SW 1271 (cell line): Measurements from ENCODE around the gene LEFTY2.
A peak's percentile ranks its signal among the peaks of the same experiment; 100 is the strongest.
"Not testable (repeated sequence)": the region's sequence is repeated elsewhere in the genome, so short reads cannot be mapped to it uniquely, and the experiment has no call there.

ENCODE experiments used
- DNase-seq, 2 experiments: peaks; one replicate each; lab custom pipeline; 2025; lab: John Stamatoyannopoulos, UW

LEFTY2 gene, protein sequence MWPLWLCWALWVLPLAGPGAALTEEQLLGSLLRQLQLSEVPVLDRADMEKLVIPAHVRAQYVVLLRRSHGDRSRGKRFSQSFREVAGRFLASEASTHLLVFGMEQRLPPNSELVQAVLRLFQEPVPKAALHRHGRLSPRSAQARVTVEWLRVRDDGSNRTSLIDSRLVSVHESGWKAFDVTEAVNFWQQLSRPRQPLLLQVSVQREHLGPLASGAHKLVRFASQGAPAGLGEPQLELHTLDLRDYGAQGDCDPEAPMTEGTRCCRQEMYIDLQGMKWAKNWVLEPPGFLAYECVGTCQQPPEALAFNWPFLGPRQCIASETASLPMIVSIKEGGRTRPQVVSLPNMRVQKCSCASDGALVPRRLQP

DNA sequence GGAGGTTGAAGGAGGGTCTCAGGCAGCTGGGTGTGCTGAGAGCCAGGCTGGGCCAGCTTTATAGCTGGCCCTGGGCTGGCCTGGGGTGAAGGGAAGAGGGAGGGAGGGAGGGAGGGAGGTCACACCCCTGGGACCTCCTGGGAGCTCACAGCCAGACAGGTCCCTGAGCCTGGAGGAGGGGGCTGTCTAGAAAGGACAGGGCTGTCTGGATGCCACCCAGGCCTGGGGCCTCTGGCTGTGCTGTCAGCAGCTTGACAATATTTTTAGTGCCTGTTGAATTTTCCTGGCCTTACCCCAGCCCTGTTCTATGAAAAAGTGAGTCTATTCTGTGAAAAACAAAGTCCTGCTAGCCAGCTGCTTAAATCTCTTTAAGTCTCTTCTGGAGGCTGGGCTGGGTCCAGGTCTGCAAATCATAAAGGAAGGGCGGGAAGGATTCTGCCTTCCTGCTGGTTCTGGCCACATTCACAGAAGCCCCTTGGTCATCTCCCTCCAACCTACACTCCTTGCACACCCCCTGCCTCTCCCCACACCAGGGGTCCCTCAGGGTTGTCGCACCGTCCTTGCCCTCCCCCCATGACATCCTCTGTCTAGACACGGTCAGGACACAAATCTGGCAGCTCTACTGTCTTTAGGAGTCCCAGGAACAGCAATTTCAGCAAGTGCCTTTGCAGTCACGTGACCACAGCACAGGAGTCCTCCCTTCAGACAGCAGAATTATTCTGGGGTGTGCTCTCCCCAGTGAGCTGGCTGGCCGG, at the start of gene LEFTY2:
TSS of gene LEFTY2 (minus strand) at position 34 of the 755 bp plus-strand sequence. CDS start 80 bp downstream, outside the sequence.
- DNase-seq = no peak

DNA sequence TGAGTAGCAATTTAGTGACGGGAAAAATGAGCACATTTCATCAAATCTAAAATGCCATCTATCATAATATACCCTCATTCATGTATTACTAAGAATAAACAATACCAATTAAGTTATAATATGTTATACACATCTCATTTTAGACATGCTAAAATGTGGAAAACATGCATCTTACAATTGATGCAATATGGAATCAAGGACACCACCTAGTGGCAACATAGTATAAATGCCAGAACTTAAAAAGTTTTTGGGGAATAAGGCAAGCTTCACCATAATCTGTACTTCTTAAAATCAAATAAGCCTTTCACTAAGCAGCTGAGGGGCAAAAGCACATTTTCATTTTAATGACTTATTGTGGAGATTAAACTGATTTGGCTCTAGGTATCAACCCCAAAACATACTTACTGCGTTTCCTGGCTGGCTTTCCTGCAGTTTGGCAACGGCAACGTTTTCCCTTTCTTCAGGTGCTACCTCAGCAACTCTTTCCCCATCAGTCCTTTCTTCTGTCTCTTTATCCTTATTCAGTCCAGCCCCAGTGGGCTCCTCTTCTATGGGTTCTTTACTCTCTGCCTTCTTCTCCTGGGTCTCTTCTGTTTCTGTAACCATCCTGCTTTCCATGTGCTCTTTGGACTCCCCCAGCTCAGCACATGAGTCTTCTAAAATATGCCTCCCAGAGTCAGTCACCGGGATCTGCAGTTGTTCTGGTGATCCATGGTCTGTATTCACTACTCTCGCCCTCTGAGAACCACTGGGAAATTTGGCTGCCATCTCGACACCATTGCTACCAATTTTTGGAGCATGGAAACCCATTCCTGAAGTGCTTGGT, 46.7 kb upstream of the LEFTY2 start:
- peak in 1 of 2 experiments; percentile 26 for DNase-seq

DNA sequence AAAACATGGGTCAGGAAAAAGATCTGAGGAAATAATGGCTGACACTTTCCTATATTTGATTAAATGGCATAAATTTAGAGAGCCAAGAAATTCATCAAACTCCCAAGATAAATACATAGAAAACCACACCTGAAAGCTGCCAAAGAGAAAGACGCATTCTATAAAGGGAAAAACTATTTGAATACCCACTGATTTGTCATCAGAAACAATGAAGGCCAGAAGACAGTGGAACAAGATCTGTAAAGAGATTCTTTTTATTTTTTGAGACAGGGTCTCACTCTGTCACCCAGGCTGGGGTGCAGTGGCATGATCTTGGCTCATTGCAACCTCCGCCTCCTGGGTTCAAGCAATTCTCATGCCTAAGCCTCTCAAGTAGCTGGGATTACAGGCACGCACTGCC, 40.7 kb upstream of the LEFTY2 start:
- DNase-seq = no peak

- DNase-seq = no peak
These were observed 39.2 kb upstream of the LEFTY2 start for GRCh38 chr1:225980005-225980836.

GRCh38 chr1:225979421-225979820, 38.4 kb upstream of the LEFTY2 start:
- no peak for DNase-seq

- no peak for DNase-seq
These were observed 37.1 kb upstream of the LEFTY2 start for GRCh38 chr1:225977937-225978748.

DNA sequence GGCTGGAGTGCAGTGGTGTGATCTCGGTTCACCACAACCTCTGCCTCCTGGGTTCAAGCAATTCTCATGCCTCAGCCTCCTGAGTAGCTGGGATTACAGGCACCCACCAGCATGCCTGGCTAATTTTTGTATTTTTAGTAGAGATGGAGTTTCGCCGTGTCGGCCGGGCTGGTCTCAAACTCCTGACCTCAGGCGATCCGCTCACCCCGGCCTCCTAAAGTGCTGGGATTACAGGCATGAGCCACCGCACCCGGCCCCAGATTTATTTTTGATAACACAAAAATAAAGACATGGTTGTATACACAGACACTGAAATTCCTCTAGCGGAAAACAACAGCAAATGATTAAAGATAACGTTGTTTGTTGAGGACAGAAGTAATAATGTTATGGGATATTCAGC, 34.1 kb upstream of the LEFTY2 start:
- DNase-seq = not testable (repeated sequence)

GRCh38 chr1:225974454-225974853, 33.4 kb upstream of the LEFTY2 start:
- no peak for DNase-seq

DNA sequence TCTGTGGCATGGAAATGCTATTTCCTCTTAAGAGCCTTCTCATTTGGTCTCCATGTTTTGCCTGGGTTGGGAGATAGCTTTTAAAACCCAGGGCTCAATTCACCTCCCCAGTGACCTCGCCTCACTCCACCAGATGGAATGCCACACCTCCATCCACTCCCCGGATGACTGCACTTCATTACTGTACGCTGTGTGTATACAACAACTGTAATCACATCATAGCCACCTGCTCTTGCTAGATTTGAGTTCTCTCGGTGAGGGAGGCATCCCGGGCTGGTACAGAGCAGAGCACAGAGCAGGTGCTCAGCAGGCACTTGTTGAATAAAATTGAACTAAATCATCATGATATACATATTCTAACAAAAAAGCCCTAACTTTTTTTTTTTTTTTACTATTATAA, 32.1 kb upstream of the LEFTY2 start:
- no peak for DNase-seq

DNA sequence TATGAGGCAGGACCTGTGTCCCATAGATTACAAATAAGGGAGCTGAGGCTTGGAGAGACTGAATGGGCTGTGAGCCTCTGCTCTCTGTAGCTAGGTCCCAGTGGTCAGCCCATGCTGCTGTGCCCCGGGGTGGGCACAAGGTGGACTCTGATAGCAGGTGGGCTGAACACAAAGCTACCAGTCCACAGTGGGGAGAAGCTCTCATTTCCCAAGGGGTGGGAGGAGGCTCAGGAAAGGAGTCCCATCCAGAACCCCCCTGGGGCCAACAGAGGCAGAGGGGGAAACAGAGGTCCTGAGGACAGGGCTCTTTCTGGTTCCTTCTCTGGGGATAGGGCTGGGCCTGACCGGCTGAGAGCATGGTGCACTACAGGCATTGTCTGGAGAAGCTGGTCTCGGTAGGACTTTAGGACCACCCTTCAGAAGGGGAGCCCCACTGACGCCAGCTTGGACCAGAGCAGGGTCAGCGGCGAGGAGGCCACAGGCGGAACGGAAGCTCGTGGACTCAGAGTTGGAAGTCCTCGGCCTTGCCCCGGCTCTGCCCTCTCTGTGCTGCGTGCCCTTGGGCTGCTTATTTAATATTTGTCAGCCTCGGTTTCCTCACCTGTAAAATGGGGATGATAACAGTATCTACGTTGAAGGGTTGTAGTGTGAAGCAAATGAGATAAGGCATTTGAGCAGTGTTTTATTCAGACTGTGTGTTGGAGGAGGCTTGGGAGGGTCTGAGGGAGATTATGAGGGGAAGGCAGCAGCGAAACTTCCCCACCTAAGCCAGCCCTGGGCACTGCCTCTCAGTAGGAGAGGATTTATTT, 31.5 kb upstream of the LEFTY2 start:
- DNase-seq = no peak

GRCh38 chr1:225970592-225971157, 29.7 kb upstream of the LEFTY2 start:
- not testable (repeated sequence) for DNase-seq

DNA sequence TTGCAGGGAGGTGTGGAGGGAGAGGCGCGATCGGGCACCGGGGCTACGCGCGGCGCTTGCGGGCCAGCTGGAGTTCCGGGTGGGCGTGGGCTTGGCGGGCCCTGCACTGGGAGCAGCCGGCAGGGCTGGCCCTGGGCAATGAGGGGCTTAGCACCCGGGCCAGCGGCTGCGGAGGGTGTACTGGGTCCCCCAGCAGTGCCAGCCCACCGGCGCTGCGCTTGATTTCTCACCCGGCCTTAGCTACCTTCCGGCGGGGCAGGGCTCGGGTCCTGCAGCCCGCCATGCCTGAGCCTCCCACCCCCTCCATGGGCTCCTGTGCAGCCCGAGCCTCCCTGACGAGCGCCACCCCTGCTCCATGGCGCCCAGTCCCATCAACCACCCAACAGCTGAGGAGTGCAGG, 28.7 kb upstream of the LEFTY2 start:
- not testable (repeated sequence) for DNase-seq

GRCh38 chr1:225965231-225965630, 24.2 kb upstream of the LEFTY2 start:
- no peak for DNase-seq

GRCh38 chr1:225963735-225964530, 22.9 kb upstream of the LEFTY2 start:
- no peak for DNase-seq

GRCh38 chr1:225962440-225962975, 21.5 kb upstream of the LEFTY2 start:
- no peak for DNase-seq

- DNase-seq = no peak
These were observed 20.8 kb upstream of the LEFTY2 start for GRCh38 chr1:225961659-225962439.

GRCh38 chr1:225958041-225958440, 17.0 kb upstream of the LEFTY2 start:
- no peak for DNase-seq
